ENCODE data around the gene ARRB2. TPM values are rescaled to one million over a fixed set of nuclear protein-coding genes. Genes with fewer than 3 reads are reported as not detected.

ARRB2 gene
- total and polyA plus RNA-seq, 2 donors (not counting 3 experiments of a cell fraction or from before 2014, with no cell fraction given): 18.6 to 21.3 TPM

DNA sequence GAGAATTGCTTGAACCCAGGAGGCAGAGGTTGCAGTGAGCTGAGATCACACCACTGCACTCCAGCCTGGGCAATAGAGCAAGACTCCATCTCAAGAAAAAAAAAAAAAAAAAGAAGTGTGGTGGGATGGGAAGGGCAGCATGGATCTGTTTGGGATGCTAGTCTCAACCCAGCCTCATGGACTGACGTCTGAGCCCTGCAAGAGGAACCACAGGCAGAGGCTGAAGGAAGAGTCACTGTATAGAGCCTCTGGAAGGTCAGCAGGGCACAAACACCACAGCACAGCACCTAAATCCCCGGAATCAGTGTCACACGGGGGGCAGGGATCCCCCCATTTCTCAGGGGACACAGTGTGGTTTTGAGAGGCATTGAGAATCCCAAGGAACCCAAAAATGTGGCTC is 40.2 kb downstream of the ARRB2 start:
- dilution Hi-C loops (cut with MboI; ENCODE audit: extremely low pct_ligation_motif_present, low sequenced_read_pairs): no loop called here
- Histone ChIP-seq H3K4me1 (ENCODE audit: control insufficient read depth, extremely low read depth, insufficient read depth, low read length) (peaks cover 8% of the 10 kb centered on the region), H3K27me3 (ENCODE audit: control insufficient read depth in 2 of 2, insufficient read depth in 2 of 2, low read length in 2 of 2) (peaks cover 14 to 15% of the 10 kb centered on the region in 2 experiments), H2AFZ (ENCODE audit: low read depth, low read length) (no peak overlapping the region), H3K36me3 (ENCODE audit: control insufficient read depth in 2 of 2, extremely low read depth in 1 of 2, insufficient read depth in 2 of 2, low read length in 2 of 2) (no peaks in the 10 kb centered on the region), H3K9me1 (replicated peaks; ENCODE audit: control insufficient read depth, extremely low read depth, insufficient read depth, low read length) (no peaks in the 10 kb centered on the region), H4K20me1 (replicated peaks; ENCODE audit: control insufficient read depth, extremely low read depth, insufficient read depth, low read length) (no peaks in the 10 kb centered on the region), H3K4me2 (ENCODE audit: insufficient read depth, low read length) (no peak overlapping the region), H3K4me3 (replicated peaks in 1 of 3; ENCODE audit: insufficient read depth in 1 of 3, low read depth in 1 of 3, low read length in 3 of 3) (no peak overlapping the region), H3K9me3 (replicated peaks; ENCODE audit: control insufficient read depth, insufficient read depth, low read length) (no peaks in the 10 kb centered on the region), H3K9ac (replicated peaks; ENCODE audit: extremely low read depth, insufficient read depth, low read length) (no peak overlapping the region), H3K27ac (ENCODE audit: insufficient read depth, low read depth, low read length) (no peak overlapping the region), H3K79me2 (ENCODE audit: control insufficient read depth, insufficient read depth, low read length) (no peaks in the 10 kb centered on the region)
- DNase-seq (ENCODE audit: low read depth, low spot score): no peak
- intact Hi-C loops (cut with micrococcal nuclease): no loop called here
- FAIRE-seq: no peak
- POLR2A ChIA-PET: no interaction called here
- CTCF ChIA-PET: no interaction called here
- TF ChIP-seq POLR2AphosphoS5 (IDR thresholded peaks at IDR 0.05; ENCODE audit: insufficient read depth, low read depth, low read length) (no peak), GATA2 (IDR thresholded peaks at IDR 0.05; ENCODE audit: insufficient read depth, insufficient read length, low read depth, low read length) (no peak), POLR2A (IDR thresholded peaks at IDR 0.05; ENCODE audit: low read depth, low read length) (no peak), JUN (IDR thresholded peaks at IDR 0.05; ENCODE audit: borderline replicate concordance, insufficient read depth, insufficient read length, low read depth) (no peak), FOS (IDR thresholded peaks at IDR 0.05; ENCODE audit: borderline replicate concordance, insufficient read depth, low read length) (no peak), EZH2 (IDR thresholded peaks at IDR 0.05; ENCODE audit: borderline replicate concordance, low read depth, low read length, severe bottlenecking) (no peak), MYC (IDR thresholded peaks at IDR 0.05; ENCODE audit: low read depth, low read length) (no peak)
- TF ChIP-seq, protein P1, sequence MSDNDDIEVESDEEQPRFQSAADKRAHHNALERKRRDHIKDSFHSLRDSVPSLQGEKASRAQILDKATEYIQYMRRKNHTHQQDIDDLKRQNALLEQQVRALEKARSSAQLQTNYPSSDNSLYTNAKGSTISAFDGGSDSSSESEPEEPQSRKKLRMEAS (IDR thresholded peaks at IDR 0.05; ENCODE audit: insufficient read depth, insufficient read length): no peak
- TF ChIP-seq, protein P2, sequence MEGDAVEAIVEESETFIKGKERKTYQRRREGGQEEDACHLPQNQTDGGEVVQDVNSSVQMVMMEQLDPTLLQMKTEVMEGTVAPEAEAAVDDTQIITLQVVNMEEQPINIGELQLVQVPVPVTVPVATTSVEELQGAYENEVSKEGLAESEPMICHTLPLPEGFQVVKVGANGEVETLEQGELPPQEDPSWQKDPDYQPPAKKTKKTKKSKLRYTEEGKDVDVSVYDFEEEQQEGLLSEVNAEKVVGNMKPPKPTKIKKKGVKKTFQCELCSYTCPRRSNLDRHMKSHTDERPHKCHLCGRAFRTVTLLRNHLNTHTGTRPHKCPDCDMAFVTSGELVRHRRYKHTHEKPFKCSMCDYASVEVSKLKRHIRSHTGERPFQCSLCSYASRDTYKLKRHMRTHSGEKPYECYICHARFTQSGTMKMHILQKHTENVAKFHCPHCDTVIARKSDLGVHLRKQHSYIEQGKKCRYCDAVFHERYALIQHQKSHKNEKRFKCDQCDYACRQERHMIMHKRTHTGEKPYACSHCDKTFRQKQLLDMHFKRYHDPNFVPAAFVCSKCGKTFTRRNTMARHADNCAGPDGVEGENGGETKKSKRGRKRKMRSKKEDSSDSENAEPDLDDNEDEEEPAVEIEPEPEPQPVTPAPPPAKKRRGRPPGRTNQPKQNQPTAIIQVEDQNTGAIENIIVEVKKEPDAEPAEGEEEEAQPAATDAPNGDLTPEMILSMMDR (IDR thresholded peaks at IDR 0.05; ENCODE audit: extremely low read depth in 1 of 2, insufficient read depth in 1 of 2, low read depth in 1 of 2, low read length in 2 of 2): no peak
- BruUV-seq (replicated peaks): no TSS peak

Measured in endothelial cell of umbilical vein (primary cell).